Measurements from ENCODE around the gene TECPR2. TPM values are rescaled to one million over a fixed set of nuclear protein-coding genes. Genes with fewer than 3 reads are reported as not detected.

The TECPR2 gene
- total and polyA plus RNA-seq, 10 of the 15 experiments (the other 5 are each of a cell fraction or from before 2014, with no cell fraction given), result 0.15 to 10.0 (median 3.0) TPM

DNA sequence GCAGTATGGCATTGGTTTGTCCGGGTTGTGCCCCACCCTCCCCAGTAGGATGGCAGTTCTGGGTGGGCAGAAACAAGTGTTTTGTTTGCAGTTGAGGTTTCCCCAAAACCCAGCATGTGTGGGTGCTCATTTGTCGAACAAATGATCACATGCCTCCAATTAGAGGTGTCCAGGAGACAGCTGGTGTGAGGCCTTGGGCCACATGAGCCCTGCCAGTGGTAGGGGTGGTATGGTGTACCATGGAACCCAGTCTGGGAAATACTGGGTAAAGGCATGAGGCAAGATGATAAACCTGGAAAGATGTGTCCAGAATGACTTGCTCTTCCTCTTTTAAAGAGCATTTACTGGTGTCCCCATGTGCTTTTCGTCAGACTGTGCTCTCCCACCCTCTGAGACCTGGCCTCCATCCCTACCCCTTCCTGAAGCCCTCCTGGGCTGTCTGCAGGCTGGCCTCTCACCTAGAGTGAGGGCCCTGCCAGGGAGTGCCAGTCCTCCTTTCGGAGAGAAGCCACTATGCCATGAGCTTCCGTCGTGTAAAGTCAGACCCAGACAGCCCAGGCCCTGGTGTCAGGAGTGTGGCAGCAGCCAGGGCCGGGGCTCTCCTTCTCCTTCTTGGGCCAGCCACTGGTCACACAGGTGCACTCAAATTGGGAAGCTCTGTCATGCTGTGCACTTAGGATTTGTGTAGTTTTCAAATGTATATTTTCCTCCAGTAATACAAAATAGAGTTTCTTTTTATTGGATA is 129.2 kb downstream of the TECPR2 start (continued):
- TF ChIP-seq KAT2A (conservative IDR thresholded peaks at IDR 0.05; ENCODE audit: control insufficient read depth, low read depth, low read length) (no peak), ZNF622 (IDR thresholded peaks at IDR 0.05) (no peak), ASH2L (IDR thresholded peaks at IDR 0.05; ENCODE audit: borderline replicate concordance, low read depth) (no peak), NRF1 (conservative IDR thresholded peaks at IDR 0.05; ENCODE audit: low read depth, low read length) (no peak)

DNA sequence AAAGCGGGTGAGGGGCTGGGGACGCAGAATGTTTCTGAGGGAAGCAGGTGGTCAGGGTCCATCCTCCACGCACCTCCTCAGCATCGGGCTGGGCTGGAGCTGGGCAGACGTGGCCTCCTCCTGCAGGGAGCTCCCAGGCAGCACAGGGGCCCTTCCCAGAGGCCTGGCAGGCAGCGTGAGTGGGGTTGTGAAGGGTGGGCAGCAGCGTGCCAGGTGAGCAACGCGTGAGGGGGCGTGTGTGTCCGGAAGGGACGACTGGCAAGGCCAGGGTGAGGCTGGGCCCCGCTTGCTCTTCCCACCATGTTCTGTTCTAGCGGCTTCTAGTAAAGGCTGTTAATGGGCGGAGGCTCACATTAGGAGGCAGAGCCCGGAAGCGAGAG is 129.8 kb downstream of the TECPR2 start:
- Histone ChIP-seq H3K4me3 (no peak overlapping the region), H3K79me2 (ENCODE audit: control insufficient read depth, insufficient read depth, low read length) (no peaks in the 10 kb centered on the region), H4K20me1 (ENCODE audit: control insufficient read depth, insufficient read depth) (no peaks in the 10 kb centered on the region), H3K4me2 (ENCODE audit: control insufficient read depth, insufficient read depth) (no peak overlapping the region), H3K36me3 (ENCODE audit: control insufficient read depth in 2 of 2, insufficient read depth in 2 of 2, low read length in 1 of 2) (no peaks in the 10 kb centered on the region), H3K27ac (ENCODE audit: control insufficient read depth, insufficient read depth) (no peak overlapping the region), H3K9ac (ENCODE audit: control insufficient read depth, insufficient read depth, low read length) (no peak overlapping the region), H3K4me1 (ENCODE audit: control insufficient read depth, insufficient read depth, low read length) (no peaks in the 10 kb centered on the region), H3K9me3 (replicated peaks; ENCODE audit: control insufficient read depth, insufficient read depth, low read length) (no peaks in the 10 kb centered on the region), H2AFZ (ENCODE audit: control insufficient read depth, low read depth, low read length) (no peak overlapping the region), H3K27me3 (replicated peaks in 1 of 2; ENCODE audit: control insufficient read depth in 2 of 2, insufficient read depth in 2 of 2, low read length in 1 of 2) (no peaks in the 10 kb centered on the region)
- no peak for FAIRE-seq
- RAD21 ChIA-PET (ENCODE audit: unreplicated experiment), result no interaction called here
- no peak for TF ChIP-seq STAT1 (conservative IDR thresholded peaks at IDR 0.05)
- no peak for TF ChIP-seq EZH2 (IDR thresholded peaks at IDR 0.05; ENCODE audit: borderline replicate concordance, control insufficient read depth, low read depth, low read length)
- TF ChIP-seq CHD2 (IDR thresholded peaks at IDR 0.05; ENCODE audit: borderline replicate concordance, low read depth, low read length), result no peak
- no peak for TF ChIP-seq ATF7 (IDR thresholded peaks at IDR 0.05; ENCODE audit: low read depth)
- no peak for TF ChIP-seq GATAD2B (conservative IDR thresholded peaks at IDR 0.05; ENCODE audit: low read depth)
- TF ChIP-seq EP300 (IDR thresholded peaks at IDR 0.05; ENCODE audit: borderline replicate concordance in 1 of 2, control insufficient read depth in 1 of 2, low read depth in 2 of 2, low read length in 2 of 2), result no peak
- TF ChIP-seq, protein P1, sequence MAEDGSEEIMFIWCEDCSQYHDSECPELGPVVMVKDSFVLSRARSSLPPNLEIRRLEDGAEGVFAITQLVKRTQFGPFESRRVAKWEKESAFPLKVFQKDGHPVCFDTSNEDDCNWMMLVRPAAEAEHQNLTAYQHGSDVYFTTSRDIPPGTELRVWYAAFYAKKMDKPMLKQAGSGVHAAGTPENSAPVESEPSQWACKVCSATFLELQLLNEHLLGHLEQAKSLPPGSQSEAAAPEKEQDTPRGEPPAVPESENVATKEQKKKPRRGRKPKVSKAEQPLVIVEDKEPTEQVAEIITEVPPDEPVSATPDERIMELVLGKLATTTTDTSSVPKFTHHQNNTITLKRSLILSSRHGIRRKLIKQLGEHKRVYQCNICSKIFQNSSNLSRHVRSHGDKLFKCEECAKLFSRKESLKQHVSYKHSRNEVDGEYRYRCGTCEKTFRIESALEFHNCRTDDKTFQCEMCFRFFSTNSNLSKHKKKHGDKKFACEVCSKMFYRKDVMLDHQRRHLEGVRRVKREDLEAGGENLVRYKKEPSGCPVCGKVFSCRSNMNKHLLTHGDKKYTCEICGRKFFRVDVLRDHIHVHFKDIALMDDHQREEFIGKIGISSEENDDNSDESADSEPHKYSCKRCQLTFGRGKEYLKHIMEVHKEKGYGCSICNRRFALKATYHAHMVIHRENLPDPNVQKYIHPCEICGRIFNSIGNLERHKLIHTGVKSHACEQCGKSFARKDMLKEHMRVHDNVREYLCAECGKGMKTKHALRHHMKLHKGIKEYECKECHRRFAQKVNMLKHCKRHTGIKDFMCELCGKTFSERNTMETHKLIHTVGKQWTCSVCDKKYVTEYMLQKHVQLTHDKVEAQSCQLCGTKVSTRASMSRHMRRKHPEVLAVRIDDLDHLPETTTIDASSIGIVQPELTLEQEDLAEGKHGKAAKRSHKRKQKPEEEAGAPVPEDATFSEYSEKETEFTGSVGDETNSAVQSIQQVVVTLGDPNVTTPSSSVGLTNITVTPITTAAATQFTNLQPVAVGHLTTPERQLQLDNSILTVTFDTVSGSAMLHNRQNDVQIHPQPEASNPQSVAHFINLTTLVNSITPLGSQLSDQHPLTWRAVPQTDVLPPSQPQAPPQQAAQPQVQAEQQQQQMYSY (CRISPR knock-in tag; IDR thresholded peaks at IDR 0.05), result no peak
- no peak for TF ChIP-seq TCF3 (IDR thresholded peaks at IDR 0.05; ENCODE audit: borderline replicate concordance, insufficient read depth, low read depth, low read length)
- DNase-seq (ENCODE audit: low read depth, low spot score), result no peak
- SMC1A ChIA-PET (ENCODE audit: uncharacterized antibody, unreplicated experiment), result no interaction called here
- POLR2A ChIA-PET, result no interaction called here
- intact Hi-C loops (cut with micrococcal nuclease; ENCODE audit: unreplicated experiment) (no loop called here), in situ Hi-C loops (cut with MboI) (no loop called here)
- no peak for ATAC-seq
- WGBS (ENCODE audit: insufficient coverage, insufficient replicate concordance, low lambda C conversion rate, missing lambda C conversion rate), result 83% methylated on average over 17 of the region's 17 CpGs
- BruUV-seq (replicated peaks), result no TSS peak
- CTCF ChIA-PET, result no interaction called here

Data from GM12878 (cell line).